Astrocyte (in vitro differentiated cells and primary cell): ENCODE data around the gene OVOL1.

Source experiments
- EZH2 ChIP-seq: IDR thresholded peaks from 2 replicates; pipeline ENCODE4 v1.6.1; 2012; ENCODE audit warnings: mild to moderate bottlenecking, low read length, inconsistent platforms; ENCODE audit not compliant: insufficient read depth
- TF ChIP-seq, protein P1 (sequence below): IDR thresholded peaks from 2 replicates; pipeline ENCODE4 v1.5.1; 2011; ENCODE audit warnings: low read depth, mild to moderate bottlenecking, inconsistent platforms, low read length, moderate library complexity; ENCODE audit not compliant: insufficient read depth

- TF ChIP-seq, protein P1, sequence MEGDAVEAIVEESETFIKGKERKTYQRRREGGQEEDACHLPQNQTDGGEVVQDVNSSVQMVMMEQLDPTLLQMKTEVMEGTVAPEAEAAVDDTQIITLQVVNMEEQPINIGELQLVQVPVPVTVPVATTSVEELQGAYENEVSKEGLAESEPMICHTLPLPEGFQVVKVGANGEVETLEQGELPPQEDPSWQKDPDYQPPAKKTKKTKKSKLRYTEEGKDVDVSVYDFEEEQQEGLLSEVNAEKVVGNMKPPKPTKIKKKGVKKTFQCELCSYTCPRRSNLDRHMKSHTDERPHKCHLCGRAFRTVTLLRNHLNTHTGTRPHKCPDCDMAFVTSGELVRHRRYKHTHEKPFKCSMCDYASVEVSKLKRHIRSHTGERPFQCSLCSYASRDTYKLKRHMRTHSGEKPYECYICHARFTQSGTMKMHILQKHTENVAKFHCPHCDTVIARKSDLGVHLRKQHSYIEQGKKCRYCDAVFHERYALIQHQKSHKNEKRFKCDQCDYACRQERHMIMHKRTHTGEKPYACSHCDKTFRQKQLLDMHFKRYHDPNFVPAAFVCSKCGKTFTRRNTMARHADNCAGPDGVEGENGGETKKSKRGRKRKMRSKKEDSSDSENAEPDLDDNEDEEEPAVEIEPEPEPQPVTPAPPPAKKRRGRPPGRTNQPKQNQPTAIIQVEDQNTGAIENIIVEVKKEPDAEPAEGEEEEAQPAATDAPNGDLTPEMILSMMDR, result no peak
- no peak for TF ChIP-seq EZH2
Observed at GRCh38 chr11:65776196-65776595, 10.7 kb upstream of the OVOL1 start.
